Endothelial cell of umbilical vein (primary cell): ENCODE results near the gene PHLPP1. TPM values are rescaled to one million over a fixed set of nuclear protein-coding genes. Genes with fewer than 3 reads are reported as not detected.

ENCODE experiments used
- BruUV-seq: library from RNA; stranded (reverse); fragments of 400-500 nt; replicated peaks from 2 replicates; lab custom pipeline; 2021; lab: Mats Ljungman, UMichigan
- CTCF ChIA-PET: fragments of 300-600, 350-600 bp; sonication (Branson Sonifier 250); formaldehyde crosslinking; loops from one replicate; lab custom pipeline; 2021; ENCODE audit warnings: antibody characterized with exemption, inconsistent platforms; lab: Charles Lee
- POLR2A ChIA-PET: fragments of 300-600, 350-600 bp; sonication (Branson Sonifier 250); formaldehyde crosslinking; loops from one replicate; lab custom pipeline; 2021; ENCODE audit warnings: antibody characterized with exemption, inconsistent platforms; lab: Charles Lee
- DNase-seq: peaks from one replicate; pipeline ENCODE4 v3.0.0-alpha.2; 2011; ENCODE audit warnings: low read depth, low spot score
- FAIRE-seq: peaks from 2 replicates; lab custom pipeline; 2011; peaks lifted over from hg19 to GRCh38; lab: Jason Lieb, UNC
- H2AFZ ChIP-seq: 2 replicates; pipeline ENCODE4 v1.6.0; 2012; ENCODE audit warnings: low read depth, low read length, control low read depth, inconsistent platforms
- H3K27ac ChIP-seq: 2 replicates; pipeline ENCODE4 v1.5.1; 2011; ENCODE audit warnings: low read depth, mild to moderate bottlenecking, control low read depth, low read length, moderate library complexity; ENCODE audit not compliant: insufficient read depth
- H3K27me3 ChIP-seq, 2 experiments: 2 replicates each; pipeline versions ENCODE4 v1.6.0 to v1.6.1; 2011; ENCODE audit warnings: low read length in 2 of 2, mixed read lengths in 1 of 2; ENCODE audit not compliant: control insufficient read depth in 2 of 2, insufficient read depth in 2 of 2
- H3K36me3 ChIP-seq, 2 experiments: 2 replicates in 1 of 2; 3 replicates in 1 of 2; pipeline ENCODE4 v1.5.1; 2011; ENCODE audit warnings: low read length in 2 of 2, mild to moderate bottlenecking in 1 of 2, moderate library complexity in 1 of 2; ENCODE audit not compliant: control insufficient read depth in 2 of 2, insufficient read depth in 2 of 2; ENCODE audit errors: extremely low read depth in 1 of 2
- H3K4me1 ChIP-seq: 3 replicates; pipeline ENCODE4 v1.5.1; 2011; ENCODE audit warnings: mild to moderate bottlenecking, low read length; ENCODE audit not compliant: control insufficient read depth, insufficient read depth; ENCODE audit errors: extremely low read depth
- H3K4me2 ChIP-seq: 2 replicates; pipeline ENCODE4 v1.6.1; 2011; ENCODE audit warnings: low read length, control low read depth, mixed read lengths; ENCODE audit not compliant: insufficient read depth
- H3K4me3 ChIP-seq, 3 experiments: fragments of 200-600 bp in 1 of 3; sonication (generic), shearing (Covaris generic) in 1 of 3; replicated peaks in 1 of 3; 2 replicates each; pipeline ENCODE4 v1.5.1; 2011 to 2016; ENCODE audit warnings: control low read depth in 3 of 3, low read length in 3 of 3, mild to moderate bottlenecking in 2 of 3, inconsistent platforms in 1 of 3, low read depth in 1 of 3, moderate library complexity in 1 of 3; ENCODE audit not compliant: insufficient read depth in 1 of 3
- H3K79me2 ChIP-seq: 2 replicates; pipeline ENCODE4 v1.6.0; 2012; ENCODE audit warnings: low read length, inconsistent platforms; ENCODE audit not compliant: control insufficient read depth, insufficient read depth
- H3K9ac ChIP-seq: replicated peaks from 2 replicates; pipeline ENCODE3; 2011; ENCODE audit warnings: low read length, control low read depth; ENCODE audit not compliant: insufficient read depth; ENCODE audit errors: extremely low read depth
- H3K9me1 ChIP-seq: replicated peaks from 3 replicates; pipeline ENCODE4 v1.6.0; 2011; ENCODE audit warnings: mild to moderate bottlenecking, low read length; ENCODE audit not compliant: control insufficient read depth, insufficient read depth; ENCODE audit errors: extremely low read depth
- H3K9me3 ChIP-seq: replicated peaks from 2 replicates; pipeline ENCODE4 v1.5.1; 2012; ENCODE audit warnings: low read length, inconsistent platforms; ENCODE audit not compliant: control insufficient read depth, insufficient read depth
- H4K20me1 ChIP-seq: replicated peaks from 2 replicates; pipeline ENCODE3; 2011; ENCODE audit warnings: mild to moderate bottlenecking, low read length; ENCODE audit not compliant: control insufficient read depth, insufficient read depth; ENCODE audit errors: extremely low read depth
- CTCF ChIP-seq, 2 donors: IDR thresholded peaks; 1 replicate in 1 of 2; 2 replicates in 1 of 2; pipeline ENCODE4 v1.5.1; 2011; ENCODE audit warnings: low read length in 2 of 2, mild to moderate bottlenecking in 2 of 2, moderate library complexity in 2 of 2, control low read depth in 1 of 2, inconsistent platforms in 1 of 2, low read depth in 1 of 2; ENCODE audit not compliant: insufficient read depth in 1 of 2; ENCODE audit errors: extremely low read depth in 1 of 2
- EZH2 ChIP-seq: IDR thresholded peaks from 2 replicates; pipeline ENCODE4 v1.6.1; 2012; ENCODE audit warnings: borderline replicate concordance, low read depth, mild to moderate bottlenecking, moderate library complexity, low read length, inconsistent platforms; ENCODE audit not compliant: severe bottlenecking
- FOS ChIP-seq: IDR thresholded peaks from 2 replicates; pipeline ENCODE4 v1.6.1; 2011; ENCODE audit warnings: mild to moderate bottlenecking, low read length, moderate library complexity, borderline replicate concordance; ENCODE audit not compliant: insufficient read depth
- GATA2 ChIP-seq: IDR thresholded peaks from 2 replicates; pipeline ENCODE4 v1.7.0; 2011; ENCODE audit warnings: low read depth, mild to moderate bottlenecking, moderate library complexity, mixed read lengths, low read length; ENCODE audit not compliant: insufficient read length, insufficient read depth
- JUN ChIP-seq: IDR thresholded peaks from 2 replicates; pipeline ENCODE4 v1.6.1; 2011; ENCODE audit warnings: borderline replicate concordance, low read depth; ENCODE audit not compliant: insufficient read length, insufficient read depth
- MAX ChIP-seq: IDR thresholded peaks from 2 replicates; pipeline ENCODE4 v1.6.1; 2011; ENCODE audit not compliant: insufficient read depth, insufficient read length
- MYC ChIP-seq: IDR thresholded peaks from one replicate; pipeline ENCODE4 v1.6.1; 2011; ENCODE audit warnings: mild to moderate bottlenecking, low read depth, low read length
- POLR2A ChIP-seq: IDR thresholded peaks from 2 replicates; pipeline ENCODE4 v1.6.1; 2012; ENCODE audit warnings: low read depth, mild to moderate bottlenecking, control low read depth, low read length
- POLR2AphosphoS5 ChIP-seq: IDR thresholded peaks from 2 replicates; pipeline ENCODE4 v1.6.1; 2012; ENCODE audit warnings: low read depth, mild to moderate bottlenecking, control low read depth, low read length, moderate library complexity; ENCODE audit not compliant: insufficient read depth
- dilution Hi-C: fragments of 300-500 bp; cut with MboI; formaldehyde crosslinking; loops from one replicate; pipeline ENCODE4 v1.15.0; 2019; ENCODE audit warnings: low sequenced_read_pairs; ENCODE audit not compliant: extremely low pct_ligation_motif_present
- intact Hi-C: fragments of 100-400 bp; cut with micrococcal nuclease; formaldehyde crosslinking; loops from one replicate; pipeline ENCODE4 v1.10.0; 2022
- polyA plus RNA-seq, 4 experiments: library from polyadenylated mRNA; depleted of rRNA in 3 of 4; stranded (reverse) in 3 of 4; unstranded in 1 of 4; fragments of >200 nt; gene quantifications; 2 replicates each; pipeline versions ENCODE4 v1.2.1 to v1.2.3, GENCODE V29; 2011 to 2012; ENCODE audit warnings: missing spikeins in 1 of 4
- total RNA-seq: library from RNA; stranded (reverse); gene quantifications from 2 replicates; pipeline ENCODE4 v1.2.3, GENCODE V29; 2021

The PHLPP1 gene
- total and polyA plus RNA-seq, 2 donors (not counting 3 experiments of a cell fraction or from before 2014, with no cell fraction given), result 4.0 to 10.8 TPM

GRCh38 chr18:62999921-63000320 lies 284.6 kb downstream of the PHLPP1 start:
- no TSS peak for BruUV-seq
- no peaks in the 10 kb centered on the region for H3K79me2 ChIP-seq
- dilution Hi-C loops, result no loop called here

More at GRCh38 chr18:62999921-63000320, 284.6 kb downstream of the PHLPP1 start:
- Histone ChIP-seq H3K4me1 (peaks cover 10% of the 10 kb centered on the region), H3K27ac (no peak overlapping the region), H3K36me3 (no peaks in the 10 kb centered on the region), H2AFZ (no peak overlapping the region), H4K20me1 (no peaks in the 10 kb centered on the region), H3K4me2 (peak overlapping the region; percentile 32), H3K4me3 (no peak overlapping the region), H3K9me3 (no peaks in the 10 kb centered on the region), H3K9me1 (no peaks in the 10 kb centered on the region), H3K9ac (no peak overlapping the region), H3K27me3 (peaks cover 0 to 1% of the 10 kb centered on the region in 2 experiments)
- intact Hi-C loops, result loop anchor here (5.0 kb wide), 1 partner anchor 1908 kb away; no protein-coding TSS in a partner anchor
- DNase-seq (no peak), FAIRE-seq (no peak)
- ChIA-PET POLR2A (interaction anchor here (0.5 kb wide), 2 partner anchors 211 to 826 kb away, joined by 3 to 8 read pairs; no protein-coding TSS in a partner anchor), CTCF (interaction anchor here (1.0 to 1.7 kb wide), 5 partner anchors 17 to 439 kb away, joined by 3 to 8 read pairs (median 3); no protein-coding TSS in a partner anchor)
- TF ChIP-seq JUN (no peak), GATA2 (no peak), POLR2AphosphoS5 (no peak), EZH2 (no peak), POLR2A (no peak), FOS (no peak), MYC (no peak), CTCF (IDR thresholded peaks at IDR 0.05; ENCODE audit: extremely low read depth in 1 of 2, insufficient read depth in 1 of 2, low read depth in 1 of 2, low read length in 2 of 2) (no peak), MAX (no peak)
